VCaP (cell line): ENCODE results near the gene ARTN.

Source experiments
- H3K27ac ChIP-seq: fragments of 450-650 bp; 2 replicates; pipeline ENCODE4 v1.5.1; 2017
- CTCF ChIP-seq: fragments of 450-650 bp; conservative IDR thresholded peaks from 2 replicates; pipeline ENCODE4 v1.5.1; 2017; ENCODE audit warnings: mild to moderate bottlenecking, moderate library complexity

Gene ARTN

GRCh38 chr1:43951021-43951985, 17.7 kb downstream of the ARTN start:
- no peak overlapping the region for H3K27ac ChIP-seq
- TF ChIP-seq CTCF, result no peak

GRCh38 chr1:43952731-43953346, 19.2 kb downstream of the ARTN start:
- no peak overlapping the region for H3K27ac ChIP-seq
- TF ChIP-seq CTCF, result no peak

GRCh38 chr1:43953361-43953760, 19.8 kb downstream of the ARTN start:
- no peak overlapping the region for H3K27ac ChIP-seq
- no peak for TF ChIP-seq CTCF

- H3K27ac ChIP-seq, result no peak overlapping the region
Measured at GRCh38 chr1:43954036-43954435, 20.4 kb downstream of the ARTN start.

GRCh38 chr1:43956234-43956633, 22.6 kb downstream of the ARTN start:
- H3K27ac ChIP-seq, result no peak overlapping the region
- no peak for TF ChIP-seq CTCF

More at GRCh38 chr1:43954036-43954435, 20.4 kb downstream of the ARTN start:
- no peak for TF ChIP-seq CTCF

GRCh38 chr1:43957407-43958040, 23.9 kb downstream of the ARTN start:
- no peak for TF ChIP-seq CTCF
- H3K27ac ChIP-seq, result no peak overlapping the region
